Left forelimb (tissue), 1 donor: ENCODE data around the gene DDX31.

Source experiments
- DNase-seq: peaks from one replicate; pipeline ENCODE4 v3.0.0-alpha.2; 2018; ENCODE audit warnings: low spot score

DDX31 gene

DNA sequence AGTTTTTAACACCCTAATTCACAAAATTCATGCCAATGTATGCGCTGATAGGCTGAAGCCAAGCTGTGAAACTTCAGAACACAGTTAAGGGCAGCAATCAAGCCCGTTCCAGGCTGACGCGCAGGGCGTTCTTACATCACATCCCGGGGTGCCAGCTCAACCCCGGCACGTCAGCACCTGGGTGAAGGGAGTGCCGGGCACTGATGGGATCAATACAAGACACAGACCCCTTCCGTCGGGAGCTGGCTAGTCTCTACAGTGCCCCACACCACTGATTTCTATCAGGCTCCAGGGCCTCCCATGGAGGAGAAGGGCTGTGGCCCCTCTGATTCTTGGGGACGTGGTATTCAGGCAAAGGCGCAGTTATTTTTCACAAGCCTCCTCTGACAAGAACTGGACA is 75.4 kb downstream of the DDX31 start:
- no peak for DNase-seq

- no peak for DNase-seq
These were observed 77.3 kb downstream of the DDX31 start for GRCh38 chr9:132592451-132592850.

GRCh38 chr9:132591751-132592314 is 78.0 kb downstream of the DDX31 start:
- DNase-seq, result no peak

DNA sequence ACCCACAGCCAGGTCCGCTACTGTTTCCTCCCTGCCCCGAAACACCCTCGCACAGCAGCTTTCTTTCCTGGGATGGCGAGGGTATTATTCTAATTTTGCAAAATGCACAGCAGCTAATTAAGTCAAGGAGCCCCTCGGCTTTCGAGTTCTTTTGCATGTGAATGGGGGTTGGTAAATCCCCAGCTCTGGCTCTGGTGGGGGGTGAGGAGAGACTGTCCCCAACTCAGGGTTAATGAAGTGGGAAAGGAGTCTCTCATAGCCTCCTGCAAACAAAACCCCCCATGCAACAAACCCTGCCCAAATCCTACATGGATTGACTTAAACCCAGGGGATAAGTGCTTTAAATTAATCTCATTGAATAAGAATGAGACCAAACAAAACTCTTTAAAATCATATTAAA is 78.5 kb downstream of the DDX31 start:
- no peak for DNase-seq

DNA sequence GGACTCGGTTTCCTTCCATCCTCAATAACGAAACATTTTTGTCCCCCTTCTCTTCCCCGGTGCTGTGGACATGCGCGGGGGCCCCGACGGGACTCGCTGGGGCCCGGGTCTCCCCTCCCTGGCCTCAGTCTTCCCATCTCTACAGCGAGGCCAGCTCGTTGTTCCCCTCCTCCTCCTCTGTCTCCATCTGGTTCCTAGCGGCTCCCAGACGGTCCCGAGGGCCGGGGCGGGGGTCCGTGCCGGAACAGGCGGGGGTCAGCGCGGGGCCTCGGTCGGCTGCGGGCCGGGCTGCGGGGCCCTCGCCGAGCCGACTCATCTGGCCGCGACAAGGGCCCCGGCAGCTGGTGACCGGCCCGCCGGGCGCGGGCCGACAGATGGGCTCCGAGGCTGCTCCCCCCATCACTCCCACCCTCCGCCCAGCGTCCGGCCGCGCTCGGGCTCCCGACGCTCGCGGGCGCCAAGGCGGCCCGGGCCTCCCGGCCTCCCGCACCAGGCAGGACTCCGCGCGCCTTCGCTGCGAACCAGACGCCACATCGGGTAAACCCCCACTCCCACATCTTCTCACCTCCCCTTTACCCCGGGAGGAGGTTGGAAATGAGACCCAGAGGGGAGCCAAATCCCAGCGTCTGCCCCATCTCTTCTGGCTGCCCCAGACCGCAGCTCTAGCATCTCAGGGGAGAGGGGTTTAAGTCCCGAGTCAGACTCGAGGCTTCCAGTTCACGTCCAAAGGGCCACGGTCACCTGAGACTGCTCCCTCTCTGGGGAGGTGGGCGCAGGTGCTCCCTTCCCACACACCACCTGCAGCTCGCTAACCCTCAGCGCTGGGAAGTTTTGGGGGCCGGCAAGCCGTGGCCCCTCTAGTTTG is 79.2 kb downstream of the DDX31 start:
- no peak for DNase-seq

- DNase-seq, result no peak
These were observed 79.8 kb downstream of the DDX31 start for GRCh38 chr9:132590037-132590317.

DNA sequence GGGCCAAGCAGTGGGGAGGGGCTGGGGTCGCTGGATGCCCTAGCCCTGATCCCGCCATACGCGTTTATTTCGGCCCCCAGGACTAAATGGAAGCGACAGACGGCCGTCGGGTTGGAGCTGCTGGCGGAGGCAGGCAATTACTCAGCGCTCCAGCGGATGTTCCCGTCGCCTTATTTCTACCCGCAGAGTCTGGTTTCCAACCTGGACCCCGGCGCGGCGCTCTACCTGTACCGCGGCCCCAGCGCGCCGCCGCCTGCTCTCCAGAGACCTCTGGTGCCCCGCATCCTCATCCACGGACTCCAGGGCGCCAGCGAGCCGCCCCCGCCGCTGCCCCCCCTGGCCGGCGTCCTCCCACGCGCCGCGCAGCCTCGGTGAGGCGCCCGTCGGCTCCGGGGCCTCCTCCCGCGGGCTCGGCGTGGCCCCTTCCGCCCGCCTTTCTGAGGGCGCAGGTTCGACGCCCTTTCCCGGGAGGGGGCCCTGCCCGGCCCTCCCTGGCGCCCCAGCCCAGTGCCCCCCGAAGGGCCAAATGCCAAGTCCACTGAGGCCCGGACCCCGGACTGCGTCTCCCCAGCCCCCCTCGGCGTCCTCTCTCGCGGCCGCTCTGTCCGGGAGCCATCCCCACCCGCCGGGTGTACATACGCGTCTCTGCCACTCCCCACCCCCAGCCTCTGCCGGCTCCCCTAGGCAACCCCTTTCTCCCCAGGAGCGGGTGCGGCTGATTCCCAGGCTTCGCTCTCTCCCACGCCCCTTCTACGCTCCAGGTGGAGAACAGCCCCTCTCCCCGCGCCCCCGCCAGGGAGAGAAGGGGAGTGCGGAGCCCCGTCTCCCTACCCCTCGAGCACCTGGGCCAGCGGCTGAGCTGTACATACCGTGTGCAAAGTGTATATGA is 80.4 kb downstream of the DDX31 start:
- no peak for DNase-seq

- DNase-seq, result no peak
These were observed 81.2 kb downstream of the DDX31 start for GRCh38 chr9:132588501-132589147.

DNA sequence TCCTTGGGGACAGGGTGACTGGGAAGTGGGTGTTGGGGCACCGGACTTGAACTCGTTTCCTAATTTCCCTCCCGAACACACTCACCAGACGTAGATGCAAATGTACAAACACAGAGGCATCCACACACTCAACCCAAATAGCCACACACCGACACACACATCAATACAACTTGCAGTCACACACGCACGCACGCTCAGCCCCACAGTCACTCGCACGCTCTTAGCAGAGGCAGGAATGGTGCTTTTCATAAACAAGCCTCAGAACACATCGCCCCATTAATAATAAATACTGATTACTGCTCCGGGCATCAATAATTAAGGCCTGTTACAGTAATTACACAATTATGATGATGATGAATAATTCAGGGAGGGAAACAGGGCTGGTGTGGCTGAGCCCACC is 81.7 kb downstream of the DDX31 start:
- no peak for DNase-seq

GRCh38 chr9:132587592-132587955 is 82.2 kb downstream of the DDX31 start:
- no peak for DNase-seq

DNA sequence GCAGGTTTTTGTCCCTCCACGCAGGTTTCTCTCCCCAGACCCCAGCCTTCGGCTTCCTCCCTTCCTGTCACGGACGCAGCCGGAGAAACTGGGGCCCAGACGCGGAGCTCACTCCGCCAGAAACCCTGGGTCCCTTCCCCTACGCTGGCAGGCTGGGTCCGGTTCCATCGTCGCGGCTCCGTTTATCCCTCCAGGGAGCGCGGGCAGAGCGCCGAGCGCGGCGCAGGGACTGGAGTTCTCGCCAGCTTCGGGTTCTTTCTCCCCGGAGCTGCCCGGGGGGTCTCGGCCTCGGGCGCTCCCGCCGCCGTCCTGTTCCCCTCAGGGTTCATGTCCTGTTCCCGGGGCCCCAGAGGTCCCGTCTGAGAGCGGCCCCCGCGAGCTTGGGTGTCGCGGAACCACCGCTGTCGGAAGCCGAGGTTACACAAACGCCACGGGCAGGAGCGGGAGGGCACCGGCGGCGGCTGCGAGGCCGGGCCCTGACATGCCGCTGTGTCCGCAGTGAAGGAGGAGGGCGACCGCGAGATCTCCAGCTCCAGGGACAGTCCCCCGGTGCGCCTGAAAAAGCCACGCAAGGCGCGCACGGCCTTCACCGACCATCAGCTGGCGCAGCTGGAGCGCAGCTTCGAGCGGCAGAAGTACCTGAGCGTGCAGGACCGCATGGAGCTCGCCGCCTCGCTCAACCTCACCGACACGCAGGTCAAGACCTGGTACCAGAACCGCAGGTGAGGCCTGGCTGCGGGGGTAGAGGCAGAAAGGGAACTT is 82.8 kb downstream of the DDX31 start:
- no peak for DNase-seq

- DNase-seq, result no peak
These were observed 83.6 kb downstream of the DDX31 start for GRCh38 chr9:132585954-132586829.

GRCh38 chr9:132584601-132585560 is 84.9 kb downstream of the DDX31 start:
- DNase-seq, result no peak

- DNase-seq, result no peak
These were observed 86.0 kb downstream of the DDX31 start for GRCh38 chr9:132583584-132584304.

- DNase-seq, result no peak
These were observed 86.8 kb downstream of the DDX31 start for GRCh38 chr9:132582786-132583583.

DNA sequence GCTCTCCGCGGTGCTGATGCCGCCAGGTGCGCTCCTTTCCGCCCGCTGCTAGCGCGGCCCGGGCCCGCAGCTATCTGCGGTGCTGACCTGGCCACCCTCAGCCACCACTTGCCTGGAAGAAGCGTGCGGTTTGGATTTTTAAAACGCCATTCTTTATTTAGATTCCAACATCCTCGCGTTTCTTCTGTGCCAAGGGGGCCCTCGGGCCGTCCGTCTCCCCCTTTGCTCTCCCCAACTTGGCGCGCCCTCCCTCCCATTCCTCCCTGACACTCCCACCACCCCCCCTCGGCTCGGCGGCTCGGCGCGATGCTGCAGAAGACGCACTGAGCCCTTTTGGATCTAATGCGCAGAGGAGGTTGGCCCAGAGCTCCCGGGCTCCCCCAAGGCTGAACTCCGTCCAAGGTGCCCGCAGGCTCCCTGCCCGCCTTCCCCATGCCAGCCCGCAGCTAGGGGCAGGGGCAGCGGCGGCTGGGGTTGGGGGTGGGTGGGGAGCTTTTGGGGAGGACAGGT is 87.5 kb downstream of the DDX31 start, which contains the start of gene BARHL1:
BARHL1 (plus strand) TSS at position 331 of the 510 bp plus-strand sequence. CDS start 192 bp downstream, outside the sequence.
- DNase-seq, result no peak

- no peak for DNase-seq
These were observed 90.4 kb downstream of the DDX31 start for GRCh38 chr9:132579427-132579798.
